BLaER1 (cell line): ENCODE measurements around the gene TMEM33.

Experiments used
- H3K27ac ChIP-seq: shearing (Covaris generic); formaldehyde crosslinking; 2 replicates; pipeline ENCODE4 v1.8.1; 2022
- H3K27me3 ChIP-seq: shearing (Covaris generic); formaldehyde crosslinking; 2 replicates; pipeline ENCODE4 v1.8.1; 2022
- H3K36me3 ChIP-seq: shearing (Covaris generic); formaldehyde crosslinking; 2 replicates; pipeline ENCODE4 v1.8.1; 2022
- H3K4me1 ChIP-seq: shearing (Covaris generic); formaldehyde crosslinking; 2 replicates; pipeline ENCODE4 v1.8.1; 2022
- H3K4me2 ChIP-seq: shearing (Covaris generic); formaldehyde crosslinking; 2 replicates; pipeline ENCODE4 v1.8.1; 2022
- H3K4me3 ChIP-seq: shearing (Covaris generic); formaldehyde crosslinking; 2 replicates; pipeline ENCODE4 v1.8.1; 2022
- H3K9ac ChIP-seq: shearing (Covaris generic); formaldehyde crosslinking; 2 replicates; pipeline ENCODE4 v1.8.1; 2022
- H3K9me3 ChIP-seq: shearing (Covaris generic); formaldehyde crosslinking; 2 replicates; pipeline ENCODE4 v1.8.1; 2022
- H4K20me1 ChIP-seq: shearing (Covaris generic); formaldehyde crosslinking; 2 replicates; pipeline ENCODE4 v1.8.1; 2022
- Cebpa-rat ChIP-seq: shearing (Covaris generic); IDR thresholded peaks from 2 replicates; pipeline ENCODE4 v1.8.1; 2022

Gene TMEM33

DNA sequence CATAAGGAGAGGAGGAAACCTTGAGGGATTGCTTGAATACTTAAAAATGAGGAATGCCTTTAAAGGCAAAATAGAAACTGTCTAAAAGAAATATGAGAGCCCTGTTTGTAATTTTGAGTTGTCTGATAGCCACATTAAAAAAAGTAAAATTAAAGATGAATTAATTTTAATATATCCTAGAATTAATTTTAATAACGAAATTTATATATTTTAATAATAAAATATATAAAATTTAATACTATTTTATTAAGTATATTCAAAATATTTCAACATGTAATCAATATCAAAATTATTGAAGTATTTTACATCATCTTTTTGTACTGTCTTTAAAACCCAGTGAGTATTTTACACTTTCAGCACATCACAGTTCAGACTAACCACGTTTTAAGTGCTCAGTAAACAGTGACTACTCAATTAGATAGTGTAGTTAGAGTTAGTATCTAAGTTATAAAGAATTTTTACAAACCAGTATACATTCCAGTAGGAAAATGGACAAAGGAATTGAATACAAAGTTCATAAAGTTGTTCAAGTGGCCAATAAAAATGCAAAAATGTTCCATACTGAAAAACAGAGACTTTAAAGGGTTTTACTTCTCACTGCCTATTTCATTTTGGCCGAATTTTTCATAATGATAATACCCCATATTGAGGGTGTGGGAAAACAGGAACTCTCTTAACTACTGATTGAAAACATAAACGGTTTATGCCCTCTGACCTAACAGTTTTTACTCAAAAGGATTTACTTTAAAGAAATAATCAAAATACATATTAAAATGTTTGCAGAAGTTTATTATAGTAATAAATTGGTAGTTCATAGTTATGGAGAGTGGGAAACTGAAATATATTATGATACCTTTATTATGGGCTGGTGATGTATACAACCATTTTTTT lies 58.0 kb downstream of the TMEM33 start:
- Histone ChIP-seq H4K20me1 (no peaks in the 10 kb centered on the region; the same call in 1 of the 2 replicates), H3K4me1 (peaks cover 36% of the 10 kb centered on the region), H3K27me3 (no peaks in the 10 kb centered on the region), H3K36me3 (peaks cover 4% of the 10 kb centered on the region; the same call in 1 of the 2 replicates), H3K9me3 (no peaks in the 10 kb centered on the region), H3K27ac (no peak overlapping the region), H3K4me2 (no peak overlapping the region), H3K9ac (no peak overlapping the region), H3K4me3 (no peak overlapping the region)
- no peak for TF ChIP-seq Cebpa-rat

DNA sequence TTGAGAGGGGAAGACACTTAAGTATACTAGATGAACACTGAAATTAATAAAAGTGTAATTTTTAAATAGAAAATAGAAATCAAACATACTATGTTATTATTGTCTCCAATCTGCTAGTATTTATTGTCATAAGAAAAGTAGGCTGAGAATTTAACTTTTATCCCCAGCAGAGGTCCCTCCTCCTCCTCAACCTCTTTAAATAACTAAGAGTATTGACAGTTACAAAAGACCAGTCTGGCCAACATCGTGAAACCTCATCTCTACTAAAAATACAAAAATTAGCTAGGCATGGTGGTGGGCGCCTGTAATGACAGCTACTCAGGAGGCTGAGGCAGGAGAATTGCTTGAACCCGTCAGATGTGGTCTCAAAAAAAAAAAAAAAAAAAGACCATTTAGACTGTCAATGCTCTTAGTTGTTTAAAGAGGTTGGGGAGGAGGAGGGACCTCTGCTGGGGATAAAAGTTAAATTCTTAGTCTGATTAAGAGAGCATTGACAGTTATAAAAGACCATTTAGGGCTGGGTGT lies 59.3 kb downstream of the TMEM33 start:
- H3K36me3 ChIP-seq = peaks cover 4% of the 10 kb centered on the region; the same call in 1 of the 2 replicates
- no peak for TF ChIP-seq Cebpa-rat
- no peak overlapping the region for H3K4me3 ChIP-seq
- peaks cover 3% of the 10 kb centered on the region; the same call in 1 of the 2 replicates for H4K20me1 ChIP-seq
- no peaks in the 10 kb centered on the region for H3K9me3 ChIP-seq
- H3K27me3 ChIP-seq = no peaks in the 10 kb centered on the region
- H3K27ac ChIP-seq = no peak overlapping the region
- H3K9ac ChIP-seq = no peak overlapping the region
- H3K4me1 ChIP-seq = peaks cover 27% of the 10 kb centered on the region
- no peak overlapping the region for H3K4me2 ChIP-seq

DNA sequence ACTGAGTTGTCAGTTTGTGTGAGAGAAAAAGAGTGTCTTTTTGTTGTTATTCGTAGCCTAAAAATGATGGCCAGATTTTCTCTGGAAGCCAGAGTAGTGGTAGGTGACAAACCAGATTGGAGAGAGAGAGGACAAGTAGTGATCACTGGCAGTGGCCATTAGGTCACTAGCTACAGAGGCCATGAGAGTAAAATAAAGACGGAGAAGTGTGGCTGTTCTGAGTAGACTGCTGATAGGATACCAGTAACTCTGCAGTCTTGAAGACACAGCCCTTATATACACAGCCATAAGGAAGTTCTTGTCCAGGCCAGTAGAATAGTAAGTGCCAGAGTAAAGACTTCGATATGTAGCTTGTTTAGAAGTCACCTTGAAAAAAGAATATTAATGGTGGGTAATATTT lies 62.8 kb downstream of the TMEM33 start:
- Histone ChIP-seq H3K27ac (no peak overlapping the region), H3K27me3 (no peaks in the 10 kb centered on the region), H4K20me1 (peaks cover 17% of the 10 kb centered on the region; the same call in 1 of the 2 replicates), H3K4me2 (no peak overlapping the region), H3K4me1 (peaks cover 6% of the 10 kb centered on the region), H3K9ac (no peak overlapping the region), H3K9me3 (no peaks in the 10 kb centered on the region), H3K36me3 (peaks cover 12% of the 10 kb centered on the region), H3K4me3 (no peak overlapping the region)
- no peak for TF ChIP-seq Cebpa-rat

DNA sequence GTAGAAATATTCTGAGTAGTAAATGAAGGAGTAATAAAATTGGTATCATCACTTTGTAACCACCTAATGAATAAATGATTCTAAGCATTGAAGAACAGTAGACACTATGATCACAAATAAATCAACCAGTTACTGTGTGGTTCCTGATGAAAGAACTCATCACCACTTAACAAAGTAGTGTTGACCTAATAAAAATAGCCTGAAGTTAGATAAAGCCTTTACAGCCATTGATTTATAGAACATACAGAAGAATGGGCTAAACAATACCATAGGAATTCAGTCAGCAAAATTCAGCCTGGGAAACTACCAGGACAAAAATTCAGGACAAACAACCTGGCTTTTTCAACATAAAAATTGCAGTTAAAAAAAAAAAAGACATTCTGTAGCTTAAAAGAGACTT lies 64.1 kb downstream of the TMEM33 start:
- peaks cover 13% of the 10 kb centered on the region for H3K36me3 ChIP-seq
- no peak overlapping the region for H3K4me2 ChIP-seq
- no peak overlapping the region for H3K9ac ChIP-seq
- no peak for TF ChIP-seq Cebpa-rat
- H3K27ac ChIP-seq = no peak overlapping the region
- no peaks in the 10 kb centered on the region for H3K9me3 ChIP-seq
- H4K20me1 ChIP-seq = peaks cover 17% of the 10 kb centered on the region; the same call in 1 of the 2 replicates
- no peaks in the 10 kb centered on the region for H3K27me3 ChIP-seq
- peaks cover 6% of the 10 kb centered on the region for H3K4me1 ChIP-seq
- no peak overlapping the region for H3K4me3 ChIP-seq

DNA sequence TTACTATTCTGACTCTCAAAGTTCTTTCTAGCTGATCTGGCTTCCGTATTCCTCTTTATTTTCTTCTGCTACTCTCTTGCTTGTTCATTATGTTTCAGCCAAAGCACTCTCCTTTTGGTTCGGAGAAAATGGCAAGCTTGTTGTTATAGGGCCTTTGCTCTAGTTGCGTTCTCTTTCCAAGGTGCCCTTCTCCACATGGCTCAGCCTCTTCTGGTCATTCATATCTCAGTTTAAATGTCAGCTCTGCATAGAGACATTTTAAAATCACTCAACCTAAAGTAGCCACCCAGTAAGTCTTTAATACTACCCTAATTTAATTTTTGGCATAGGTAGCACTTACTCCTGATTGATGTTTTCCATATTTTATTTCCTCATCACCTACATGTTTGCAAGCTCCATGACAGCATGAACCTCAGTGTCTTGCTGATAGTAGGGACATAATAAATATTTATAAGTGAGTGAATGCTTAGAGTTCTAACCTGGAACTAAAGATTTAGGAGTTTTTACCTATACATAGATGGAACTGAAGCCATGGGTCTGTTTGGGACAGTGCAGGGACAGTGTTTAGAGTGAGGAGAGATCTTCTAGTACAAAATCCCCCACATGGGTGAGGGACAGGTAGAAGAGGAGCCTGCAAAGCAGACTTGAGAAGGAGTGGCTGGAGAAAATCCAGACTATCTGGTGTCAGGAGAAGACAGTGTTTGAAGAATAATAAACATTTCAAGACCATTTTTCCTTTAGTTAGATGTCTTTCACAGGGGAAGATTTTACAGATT lies 73.0 kb downstream of the TMEM33 start:
- Histone ChIP-seq H4K20me1 (peaks cover 15% of the 10 kb centered on the region; the same call in 1 of the 2 replicates), H3K36me3 (peaks cover 63% of the 10 kb centered on the region), H3K4me3 (no peak overlapping the region), H3K27me3 (no peaks in the 10 kb centered on the region), H3K4me2 (no peak overlapping the region), H3K27ac (no peak overlapping the region), H3K9me3 (no peaks in the 10 kb centered on the region), H3K4me1 (no peaks in the 10 kb centered on the region), H3K9ac (no peak overlapping the region)
- TF ChIP-seq Cebpa-rat = no peak
